Panc1 (cell line): ENCODE results near the gene STK16. TPM values are rescaled to one million over a fixed set of nuclear protein-coding genes. Genes with fewer than 3 reads are reported as not detected.

Experiments
- ATAC-seq: fragments of 200-7000 bp; cut with Tn5 transposase; 2 replicates; pipeline ENCODE4 v1.9.1; 2020; ENCODE audit warnings: mild to moderate bottlenecking, moderate library complexity
- BruUV-seq: library from RNA; stranded (reverse); fragments of 400-500 nt; replicated peaks from 2 replicates; lab custom pipeline; 2021; lab: Mats Ljungman, UMichigan
- CTCF ChIA-PET: fragments of 300-600 bp; sonication (Branson Sonifier 250); formaldehyde crosslinking; loops from one replicate; lab custom pipeline; 2022; ENCODE audit warnings: antibody characterized with exemption; lab: Charles Lee
- POLR2A ChIA-PET: fragments of 300-600 bp; sonication (Branson Sonifier 250); formaldehyde crosslinking; loops from one replicate; lab custom pipeline; 2022; ENCODE audit warnings: antibody characterized with exemption; lab: Charles Lee
- DNase-seq: peaks from one replicate; pipeline ENCODE4 v3.0.0-alpha.2; 2010; ENCODE audit warnings: low read depth, low spot score
- H3K27ac ChIP-seq: 2 replicates; pipeline ENCODE4 v1.5.1; 2011; ENCODE audit warnings: mild to moderate bottlenecking, low read length, inconsistent platforms
- H3K27me3 ChIP-seq: fragments of 200-500 bp; sonication (Bioruptor generic); 2 replicates; pipeline ENCODE4 v1.6.0; 2014; ENCODE audit warnings: low read length, inconsistent platforms; ENCODE audit not compliant: control insufficient read depth, insufficient read depth
- H3K36me3 ChIP-seq: fragments of 200-500 bp; sonication (Bioruptor generic); 2 replicates; pipeline ENCODE4 v1.5.1; 2014; ENCODE audit warnings: inconsistent platforms, mild to moderate bottlenecking, low read length, moderate library complexity; ENCODE audit not compliant: control insufficient read depth, insufficient read depth
- H3K4me1 ChIP-seq: 2 replicates; pipeline ENCODE4 v1.5.1; 2011; ENCODE audit warnings: inconsistent platforms, mild to moderate bottlenecking, low read length, moderate library complexity; ENCODE audit not compliant: control insufficient read depth, insufficient read depth
- H3K4me3 ChIP-seq, 2 experiments: 2 replicates each; pipeline ENCODE4 v1.5.1; 2011 to 2012; ENCODE audit warnings: low read depth in 2 of 2, low read length in 2 of 2, mild to moderate bottlenecking in 2 of 2, inconsistent platforms in 1 of 2, moderate library complexity in 1 of 2
- H3K9me3 ChIP-seq: fragments of 200-500 bp; sonication (Bioruptor generic); 2 replicates; pipeline ENCODE4 v1.5.1; 2014; ENCODE audit warnings: low read depth, mild to moderate bottlenecking, inconsistent platforms, low read length, moderate library complexity; ENCODE audit not compliant: control insufficient read depth, insufficient read depth
- POLR2AphosphoS5 ChIP-seq: IDR thresholded peaks from 2 replicates; pipeline ENCODE4 v1.6.1; 2012; ENCODE audit warnings: mild to moderate bottlenecking, low read depth, low read length, moderate library complexity
- SIN3A ChIP-seq: IDR thresholded peaks from 2 replicates; pipeline ENCODE4 v1.6.1; 2012; ENCODE audit warnings: low read depth, mild to moderate bottlenecking, low read length, moderate library complexity, borderline replicate concordance; ENCODE audit not compliant: insufficient read depth
- TCF7L2 ChIP-seq: IDR thresholded peaks from 2 replicates; pipeline ENCODE4 v1.6.1; 2011; ENCODE audit warnings: mild to moderate bottlenecking, low read depth, low read length, inconsistent platforms
- in situ Hi-C: cut with HindIII; loops from 2 replicates; pipeline ENCODE4 v1.10.0; 2016; ENCODE audit warnings: low sequenced_read_pairs, low pct_unique_long_range_greater_than_20kb
- intact Hi-C: fragments of 100-400 bp; cut with micrococcal nuclease; formaldehyde crosslinking; loops from one replicate; pipeline ENCODE4 v1.10.0; 2022; ENCODE audit not compliant: unreplicated experiment
- total RNA-seq: library from RNA; stranded (reverse); gene quantifications from one replicate; pipeline ENCODE4 v1.2.1, GENCODE V29; 2021; ENCODE audit not compliant: unreplicated experiment
- TF ChIP-seq, protein P1 (sequence below), 2 experiments: IDR thresholded peaks; 2 replicates each; pipeline ENCODE4 v1.6.1; 2011 to 2012; ENCODE audit warnings: low read depth in 2 of 2, control low read depth in 1 of 2, low read length in 1 of 2, mild to moderate bottlenecking in 1 of 2, moderate library complexity in 1 of 2; ENCODE audit not compliant: insufficient read depth in 1 of 2
- TF ChIP-seq, protein P2 (sequence below): fragments of 450-650 bp; IDR thresholded peaks from 2 replicates; pipeline ENCODE4 v1.5.1; 2017; ENCODE audit warnings: mild to moderate bottlenecking

The STK16 gene
- total RNA-seq, 1 experiment from 2014 or later: 29.9 TPM

DNA sequence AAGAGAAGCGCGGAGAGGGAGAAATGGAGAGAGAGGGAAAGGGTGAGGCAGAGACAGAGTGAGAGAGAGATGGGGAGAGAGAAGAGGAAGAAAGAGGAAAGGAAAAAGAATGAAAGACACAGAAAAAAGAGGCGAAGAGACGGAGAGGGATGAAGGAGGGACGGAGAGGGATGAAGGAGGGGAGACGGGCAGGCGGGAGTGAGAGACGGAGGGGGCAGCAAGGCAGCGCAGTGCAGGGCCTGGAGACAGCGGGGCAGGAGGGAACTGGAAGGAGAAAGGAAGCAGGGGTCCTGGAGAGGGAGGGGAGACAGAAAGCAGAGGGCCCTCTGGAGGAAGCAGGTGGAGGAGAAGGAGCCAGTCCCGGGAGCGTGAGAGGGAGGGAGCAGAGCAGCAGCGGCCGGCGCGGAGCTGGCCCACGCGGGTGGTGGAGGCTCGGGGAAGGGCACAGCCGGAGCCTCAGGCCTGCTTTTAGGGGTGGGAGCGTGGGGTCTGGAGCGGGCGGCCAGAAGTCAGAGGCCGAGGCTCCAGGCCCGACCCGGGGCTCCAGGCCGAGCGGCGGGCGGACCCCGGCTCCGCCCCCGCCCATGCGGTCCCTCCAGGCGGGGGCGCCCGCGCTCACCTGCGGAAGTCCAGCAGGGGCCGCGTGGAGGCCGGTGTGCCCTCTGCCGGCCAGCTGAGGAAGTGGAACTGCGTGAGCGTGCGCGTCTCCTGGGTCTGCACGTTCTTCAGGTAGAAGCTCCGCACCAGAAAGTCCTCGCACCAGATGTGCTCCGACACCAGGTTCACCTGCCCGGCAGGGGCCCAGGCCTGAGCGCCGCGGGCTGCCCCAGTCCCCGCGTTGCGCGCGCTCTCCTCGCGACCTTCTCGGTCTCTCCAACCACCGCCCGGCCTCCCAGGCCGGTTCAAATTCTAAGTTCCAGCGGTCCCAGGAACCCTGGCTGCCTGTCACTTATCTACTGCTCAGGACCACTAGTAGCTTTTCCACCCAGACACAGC, 49.4 kb downstream of the STK16 start:
- Histone ChIP-seq H3K27ac (peak overlapping the region; percentile 76), H3K27me3 (no peaks in the 10 kb centered on the region), H3K4me3 (peak overlapping the region; percentile 47 to 62), H3K9me3 (no peaks in the 10 kb centered on the region), H3K4me1 (peaks cover 7% of the 10 kb centered on the region; the same call in 1 of the 2 replicates), H3K36me3 (no peaks in the 10 kb centered on the region)
- no TSS peak for BruUV-seq
- intact Hi-C loops: loop anchor here (2.0 kb wide), 1 partner anchor 134 kb away; the partner anchor contains the start of gene NHEJ1
- POLR2A ChIA-PET: interaction anchor here (0.6 to 0.7 kb wide), 2 partner anchors 29 to 98 kb away, joined by 4 to 5 read pairs; no protein-coding TSS in a partner anchor
- CTCF ChIA-PET: interaction anchor here (0.6 to 1.7 kb wide), 10 partner anchors 17 to 232 kb away, joined by 3 to 14 read pairs (median 4); partner anchors contain the start of genes CNPPD1 and TUBA4B
- TF ChIP-seq, protein P1, sequence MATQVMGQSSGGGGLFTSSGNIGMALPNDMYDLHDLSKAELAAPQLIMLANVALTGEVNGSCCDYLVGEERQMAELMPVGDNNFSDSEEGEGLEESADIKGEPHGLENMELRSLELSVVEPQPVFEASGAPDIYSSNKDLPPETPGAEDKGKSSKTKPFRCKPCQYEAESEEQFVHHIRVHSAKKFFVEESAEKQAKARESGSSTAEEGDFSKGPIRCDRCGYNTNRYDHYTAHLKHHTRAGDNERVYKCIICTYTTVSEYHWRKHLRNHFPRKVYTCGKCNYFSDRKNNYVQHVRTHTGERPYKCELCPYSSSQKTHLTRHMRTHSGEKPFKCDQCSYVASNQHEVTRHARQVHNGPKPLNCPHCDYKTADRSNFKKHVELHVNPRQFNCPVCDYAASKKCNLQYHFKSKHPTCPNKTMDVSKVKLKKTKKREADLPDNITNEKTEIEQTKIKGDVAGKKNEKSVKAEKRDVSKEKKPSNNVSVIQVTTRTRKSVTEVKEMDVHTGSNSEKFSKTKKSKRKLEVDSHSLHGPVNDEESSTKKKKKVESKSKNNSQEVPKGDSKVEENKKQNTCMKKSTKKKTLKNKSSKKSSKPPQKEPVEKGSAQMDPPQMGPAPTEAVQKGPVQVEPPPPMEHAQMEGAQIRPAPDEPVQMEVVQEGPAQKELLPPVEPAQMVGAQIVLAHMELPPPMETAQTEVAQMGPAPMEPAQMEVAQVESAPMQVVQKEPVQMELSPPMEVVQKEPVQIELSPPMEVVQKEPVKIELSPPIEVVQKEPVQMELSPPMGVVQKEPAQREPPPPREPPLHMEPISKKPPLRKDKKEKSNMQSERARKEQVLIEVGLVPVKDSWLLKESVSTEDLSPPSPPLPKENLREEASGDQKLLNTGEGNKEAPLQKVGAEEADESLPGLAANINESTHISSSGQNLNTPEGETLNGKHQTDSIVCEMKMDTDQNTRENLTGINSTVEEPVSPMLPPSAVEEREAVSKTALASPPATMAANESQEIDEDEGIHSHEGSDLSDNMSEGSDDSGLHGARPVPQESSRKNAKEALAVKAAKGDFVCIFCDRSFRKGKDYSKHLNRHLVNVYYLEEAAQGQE (IDR thresholded peaks at IDR 0.05; ENCODE audit: insufficient read depth in 1 of 2, low read depth in 2 of 2, low read length in 1 of 2): peak in 1 of 2 experiments; percentile 60; a peak in 1 of 4 replicates
- no peak for TF ChIP-seq TCF7L2
- peak; percentile 70; the same call in 1 of the 2 replicates for TF ChIP-seq SIN3A
- peak; percentile 61 for TF ChIP-seq POLR2AphosphoS5
- TF ChIP-seq, protein P2, sequence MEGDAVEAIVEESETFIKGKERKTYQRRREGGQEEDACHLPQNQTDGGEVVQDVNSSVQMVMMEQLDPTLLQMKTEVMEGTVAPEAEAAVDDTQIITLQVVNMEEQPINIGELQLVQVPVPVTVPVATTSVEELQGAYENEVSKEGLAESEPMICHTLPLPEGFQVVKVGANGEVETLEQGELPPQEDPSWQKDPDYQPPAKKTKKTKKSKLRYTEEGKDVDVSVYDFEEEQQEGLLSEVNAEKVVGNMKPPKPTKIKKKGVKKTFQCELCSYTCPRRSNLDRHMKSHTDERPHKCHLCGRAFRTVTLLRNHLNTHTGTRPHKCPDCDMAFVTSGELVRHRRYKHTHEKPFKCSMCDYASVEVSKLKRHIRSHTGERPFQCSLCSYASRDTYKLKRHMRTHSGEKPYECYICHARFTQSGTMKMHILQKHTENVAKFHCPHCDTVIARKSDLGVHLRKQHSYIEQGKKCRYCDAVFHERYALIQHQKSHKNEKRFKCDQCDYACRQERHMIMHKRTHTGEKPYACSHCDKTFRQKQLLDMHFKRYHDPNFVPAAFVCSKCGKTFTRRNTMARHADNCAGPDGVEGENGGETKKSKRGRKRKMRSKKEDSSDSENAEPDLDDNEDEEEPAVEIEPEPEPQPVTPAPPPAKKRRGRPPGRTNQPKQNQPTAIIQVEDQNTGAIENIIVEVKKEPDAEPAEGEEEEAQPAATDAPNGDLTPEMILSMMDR: peak; percentile 100
- ATAC-seq: peak; percentile 91
- peak; percentile 64 for DNase-seq
- in situ Hi-C loops: no loop called here

DNA sequence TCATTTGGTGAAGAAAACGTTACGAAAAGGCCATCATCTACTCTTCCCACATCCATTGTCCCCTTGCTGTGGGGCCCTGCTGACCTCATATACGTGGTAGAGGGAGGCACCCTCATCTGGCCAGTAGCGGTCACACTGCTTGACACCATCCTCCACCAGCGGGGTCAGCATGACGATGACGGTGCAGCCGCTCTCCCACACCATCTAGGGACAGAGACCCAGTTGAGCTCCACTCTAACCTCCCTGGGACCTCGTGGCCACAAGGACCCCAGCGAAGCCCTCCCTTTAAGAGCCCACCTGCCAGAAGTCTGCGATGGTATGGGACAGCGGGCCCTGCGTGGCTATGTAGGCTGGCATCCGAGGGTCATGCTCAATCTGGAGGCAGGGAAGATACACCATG, 50.9 kb downstream of the STK16 start:
- POLR2A ChIA-PET: no interaction called here
- no peak for DNase-seq

More for the DNA sequence above, 50.9 kb downstream of the STK16 start:
- in situ Hi-C loops (no loop called here), intact Hi-C loops (no loop called here)
- H3K4me1 ChIP-seq: peaks cover 4% of the 10 kb centered on the region; the same call in 1 of the 2 replicates
- no peak for ATAC-seq
- H3K27ac ChIP-seq: no peak overlapping the region
- H3K36me3 ChIP-seq: no peaks in the 10 kb centered on the region
- H3K4me3 ChIP-seq: no peak overlapping the region
- no peak for TF ChIP-seq SIN3A
- TF ChIP-seq POLR2AphosphoS5: no peak
- no peaks in the 10 kb centered on the region; the same call in 1 of the 2 replicates for H3K27me3 ChIP-seq
- no peaks in the 10 kb centered on the region for H3K9me3 ChIP-seq
- BruUV-seq: no TSS peak
- CTCF ChIA-PET: interaction anchor here (0.6 to 1.7 kb wide), 3 partner anchors 17 to 92 kb away, joined by 4 to 8 read pairs (median 5); partner anchors contain the start of gene DNAJB2
